GM13976 (cell line): Measurements from ENCODE around the gene ZIC2.

Experiments used
- DNase-seq: peaks from one replicate; pipeline ENCODE4 v3.0.0; 2012; ENCODE audit warnings: low spot score
- CTCF ChIP-seq: IDR thresholded peaks from 2 replicates; pipeline ENCODE4 v1.5.1; 2012; ENCODE audit warnings: borderline replicate concordance, mild to moderate bottlenecking; ENCODE audit not compliant: insufficient read depth; ENCODE audit errors: extremely low read depth, missing control alignments, control extremely low read depth
- in situ Hi-C: fragments of 300-500 bp; cut with MboI; formaldehyde crosslinking; loops from one replicate; pipeline ENCODE4 v1.12.0; 2022; ENCODE audit warnings: low sequenced_read_pairs, mixed read lengths, inconsistent platforms; ENCODE audit not compliant: unreplicated experiment

Gene ZIC2

GRCh38 chr13:99965329-99966000, 16.1 kb upstream of the ZIC2 start:
- no peak for TF ChIP-seq CTCF
- in situ Hi-C loops, result no loop called here
- DNase-seq, result no peak

- TF ChIP-seq CTCF, result no peak
- no peak for DNase-seq
- in situ Hi-C loops, result no loop called here
Measured at GRCh38 chr13:99966064-99966805, 15.3 kb upstream of the ZIC2 start.

- no peak for TF ChIP-seq CTCF
- DNase-seq, result no peak
- in situ Hi-C loops, result no loop called here
Measured at GRCh38 chr13:99967498-99967868, 14.1 kb upstream of the ZIC2 start.

GRCh38 chr13:99967869-99968520, 13.6 kb upstream of the ZIC2 start:
- no peak for TF ChIP-seq CTCF
- DNase-seq, result no peak
- in situ Hi-C loops, result no loop called here

- in situ Hi-C loops, result no loop called here
- no peak for TF ChIP-seq CTCF
- DNase-seq, result no peak
Measured at GRCh38 chr13:99968521-99969452, 12.8 kb upstream of the ZIC2 start.

GRCh38 chr13:99969453-99969918, 12.1 kb upstream of the ZIC2 start:
- in situ Hi-C loops, result no loop called here
- no peak for DNase-seq
- no peak for TF ChIP-seq CTCF
